ENCODE measurements around the gene ATP5PF. TPM values are rescaled to one million over a fixed set of nuclear protein-coding genes. Genes with fewer than 3 reads are reported as not detected.
"Not testable (repeated sequence)": the region's sequence is repeated elsewhere in the genome, so short reads cannot be mapped to it uniquely, and the experiment has no call there.

The ATP5PF gene
- total and polyA plus RNA-seq, 8 donors, result 4.3 to 471 (median 131) TPM

DNA sequence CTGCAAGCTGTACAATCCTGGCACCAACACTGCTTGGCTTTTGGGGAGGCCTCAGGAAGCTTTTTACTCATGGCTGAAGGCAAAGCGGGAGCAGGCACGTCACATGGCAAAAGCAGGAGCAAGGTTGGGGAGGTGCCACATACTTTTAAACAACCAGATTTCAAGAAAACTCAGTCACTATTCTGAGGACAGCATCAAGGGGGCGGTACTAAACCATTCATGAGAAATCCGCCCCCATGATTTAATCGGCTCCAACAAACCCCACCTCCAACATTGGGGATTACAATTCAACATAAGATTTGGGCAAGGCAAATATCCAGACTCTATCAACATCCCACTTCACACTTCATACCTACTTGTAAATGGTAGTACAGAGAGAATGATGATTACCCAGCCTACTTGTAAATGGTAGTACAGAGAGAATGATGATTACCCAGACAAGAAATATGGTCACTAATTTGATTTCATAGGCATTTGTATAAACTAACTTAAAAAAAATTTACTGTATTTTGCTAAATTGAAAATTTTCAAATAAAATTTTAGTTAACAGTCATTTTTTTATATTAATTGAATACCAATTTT is 24.9 kb downstream of the ATP5PF start:
- peaks cover 0 to 23% (median 6%) of the 10 kb centered on the region in 4 donors for H3K36me3 ChIP-seq
- WGBS, 5 donors, result 66 to 84% (median 74%) methylated on average over 5 of the region's 5 CpGs
- H3K9me3 ChIP-seq, result no peaks in the 10 kb centered on the region
- H3K27me3 ChIP-seq, result no peaks in the 10 kb centered on the region
- H3K4me3 ChIP-seq, result no peak overlapping the region
- TF ChIP-seq EP300 (IDR thresholded peaks at IDR 0.05) (no peak), POLR2A (IDR thresholded peaks at IDR 0.05) (no peak), POLR2AphosphoS5 (IDR thresholded peaks at IDR 0.05) (no peak), CTCF (IDR thresholded peaks at IDR 0.05) (no peak)
- no peak overlapping the region for H3K27ac ChIP-seq
- intact Hi-C loops (cut with DNase I; ENCODE audit: low total_unique reads), result loop anchor here (5.0 kb wide), 1 partner anchor 102 kb away; the partner anchor contains the start of gene MRPL39
- DNase-seq, result no peak
- no peaks in the 10 kb centered on the region for H3K4me1 ChIP-seq

GRCh38 chr21:25708467-25709065 is 26.1 kb downstream of the ATP5PF start:
- Histone ChIP-seq H3K4me1 (no peaks in the 10 kb centered on the region), H3K27me3 (no peaks in the 10 kb centered on the region), H3K27ac (no peak overlapping the region), H3K4me3 (no peak overlapping the region), H3K36me3 (peaks cover 0 to 12% (median 5%) of the 10 kb centered on the region in 4 donors), H3K9me3 (no peaks in the 10 kb centered on the region)
- no peak for TF ChIP-seq EP300 (IDR thresholded peaks at IDR 0.05)
- peak in 5 of 7 experiments; percentile 39 to 85 (median 70) for TF ChIP-seq CTCF (IDR thresholded peaks at IDR 0.05)
- TF ChIP-seq POLR2AphosphoS5 (IDR thresholded peaks at IDR 0.05), result no peak
- TF ChIP-seq POLR2A (IDR thresholded peaks at IDR 0.05), result no peak
- intact Hi-C loops (cut with DNase I; ENCODE audit: low total_unique reads), result loop anchor here (5.0 kb wide), 1 partner anchor 101 kb away; the partner anchor contains the start of gene MRPL39
- DNase-seq, result peak; percentile 40 to 68
- WGBS, 5 donors, result 55 to 59% (median 56%) methylated on average over 7 of the region's 7 CpGs

DNA sequence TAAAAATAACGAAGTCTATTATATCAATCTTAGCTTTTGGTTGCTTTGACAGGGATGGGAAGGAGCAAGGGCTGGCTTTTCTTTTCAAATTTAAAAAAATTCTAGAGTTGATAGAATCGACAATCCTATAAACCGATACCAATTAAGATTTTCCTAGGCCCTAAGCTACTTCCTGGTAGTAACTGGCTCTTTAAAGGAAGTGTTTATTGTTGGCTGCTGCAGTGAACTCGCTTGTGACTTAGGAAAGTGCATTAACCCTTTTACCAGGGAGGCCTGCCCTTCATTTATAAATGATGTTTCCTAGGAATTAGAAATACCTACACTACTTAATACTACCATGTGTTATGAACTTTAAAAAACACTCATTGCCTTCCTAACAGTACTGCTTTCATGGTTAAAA is 33.2 kb downstream of the ATP5PF start:
- intact Hi-C loops (cut with DNase I; ENCODE audit: low total_unique reads), result no loop called here

DNA sequence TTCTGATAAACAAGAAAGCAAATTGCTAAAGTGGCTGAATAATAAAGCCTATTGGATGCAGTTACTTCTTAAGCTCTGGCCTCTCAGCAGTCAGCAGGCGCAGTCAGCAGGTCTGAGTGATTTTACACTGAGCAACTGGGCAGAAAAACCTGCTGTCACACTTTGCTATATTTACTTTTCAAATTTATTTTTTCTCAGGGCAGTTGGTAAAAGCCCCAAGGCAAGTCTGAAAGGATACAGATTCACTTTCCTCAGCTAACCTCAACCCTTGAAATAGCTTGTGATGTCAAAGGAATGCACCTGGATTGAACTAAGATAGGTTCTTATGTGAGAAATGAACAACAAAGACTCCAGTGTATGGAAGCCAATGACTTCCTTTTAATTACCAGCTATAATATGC is 34.0 kb downstream of the ATP5PF start:
- H3K36me3 ChIP-seq, result peaks cover 0 to 11% (median 0%) of the 10 kb centered on the region in 4 donors
- TF ChIP-seq POLR2A (IDR thresholded peaks at IDR 0.05) (no peak), CTCF (IDR thresholded peaks at IDR 0.05) (no peak), EP300 (IDR thresholded peaks at IDR 0.05) (no peak), POLR2AphosphoS5 (IDR thresholded peaks at IDR 0.05) (no peak)
- intact Hi-C loops (cut with DNase I; ENCODE audit: low total_unique reads), result no loop called here
- no peaks in the 10 kb centered on the region for H3K9me3 ChIP-seq
- H3K27me3 ChIP-seq, result no peaks in the 10 kb centered on the region
- 72 to 97% (median 88%) methylated on average over 1 of the region's 1 CpG for WGBS, 5 donors
- H3K27ac ChIP-seq, result peak overlapping the region in 1 of 5 donors; percentile 18
- no peaks in the 10 kb centered on the region for H3K4me1 ChIP-seq
- DNase-seq, result no peak
- H3K4me3 ChIP-seq, result no peak overlapping the region

More for the DNA sequence above, 33.2 kb downstream of the ATP5PF start:
- no peak for TF ChIP-seq POLR2AphosphoS5 (IDR thresholded peaks at IDR 0.05)
- TF ChIP-seq CTCF (IDR thresholded peaks at IDR 0.05), result no peak
- no peak for TF ChIP-seq POLR2A (IDR thresholded peaks at IDR 0.05)
- TF ChIP-seq EP300 (IDR thresholded peaks at IDR 0.05), result no peak
- Histone ChIP-seq H3K27ac (peak overlapping the region in 1 of 5 donors; percentile 1), H3K9me3 (no peaks in the 10 kb centered on the region), H3K36me3 (peaks cover 0 to 15% (median 0%) of the 10 kb centered on the region in 4 donors), H3K4me3 (no peak overlapping the region), H3K27me3 (no peaks in the 10 kb centered on the region), H3K4me1 (no peaks in the 10 kb centered on the region)
- WGBS, 5 donors, result 46 to 62% (median 55%) methylated on average over 4 of the region's 4 CpGs
- DNase-seq, result no peak

DNA sequence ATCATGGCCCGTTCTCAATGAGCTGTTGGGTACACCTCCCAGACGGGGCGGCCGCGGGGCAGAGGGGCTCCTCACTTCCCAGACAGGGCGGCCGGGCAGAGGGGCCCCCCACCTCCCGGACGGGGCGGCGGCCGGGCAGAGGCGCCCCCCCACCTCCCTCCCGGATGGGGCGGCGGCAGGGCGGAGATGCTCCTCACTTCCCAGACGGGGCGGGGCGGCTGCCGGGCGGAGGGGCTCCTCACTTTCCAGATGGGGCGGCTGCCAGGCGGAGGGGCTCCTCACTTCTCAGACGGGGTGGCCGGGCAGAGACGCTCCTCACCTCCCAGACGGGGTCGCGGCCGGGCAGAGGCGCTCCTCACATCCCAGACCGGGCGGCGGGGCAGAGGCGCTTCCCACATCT is 39.2 kb downstream of the ATP5PF start:
- DNase-seq; H3K4me3 ChIP-seq; H3K4me1 ChIP-seq; H3K9me3 ChIP-seq; H3K27ac ChIP-seq; intact Hi-C loops (cut with DNase I; ENCODE audit: low total_unique reads); H3K27me3 ChIP-seq: not testable (repeated sequence)
- peaks cover 0 to 17% (median 5%) of the 10 kb centered on the region in 4 donors for H3K36me3 ChIP-seq
- WGBS, 5 donors, result 92 to 98% (median 96%) methylated on average over 23 to 36 of the region's 36 CpGs

All from stomach (tissue), 9 donors.